ENCODE measurements around the gene ATP8A2. TPM values are rescaled to one million over a fixed set of nuclear protein-coding genes. Genes with fewer than 3 reads are reported as not detected.

ATP8A2 gene
- total RNA-seq, 1 experiment from 2014 or later = 0.26 TPM

GRCh38 chr13:25988661-25989060, 616.9 kb downstream of the ATP8A2 start:
- ChIA-PET CTCF (interaction anchor here (0.5 to 1.0 kb wide), 2 partner anchors 13 to 35 kb away, joined by 3 read pairs; no protein-coding TSS in a partner anchor), POLR2A (no interaction called here)
- no TSS peak for BruUV-seq (replicated peaks)
- Mint-ChIP-seq H3K36me3 (ENCODE audit: insufficient read depth, unreplicated experiment) (no peaks in the 10 kb centered on the region), H3K27ac (ENCODE audit: low read depth, unreplicated experiment) (no peak overlapping the region), H3K4me3 (ENCODE audit: unreplicated experiment) (no peak overlapping the region), H3K9me3 (ENCODE audit: unreplicated experiment) (peaks cover 1% of the 10 kb centered on the region), H3K4me1 (ENCODE audit: insufficient read depth, unreplicated experiment) (no peaks in the 10 kb centered on the region), H3K27me3 (ENCODE audit: insufficient read depth, unreplicated experiment) (no peaks in the 10 kb centered on the region)
- no peak for TF ChIP-seq CTCF (IDR thresholded peaks at IDR 0.05; ENCODE audit: unreplicated experiment)
- intact Hi-C loops (cut with micrococcal nuclease) = no loop called here
- DNase-seq (ENCODE audit: unreplicated experiment) = no peak

- ChIA-PET CTCF (interaction anchor here (0.6 kb wide), 2 partner anchors 194 to 308 kb away, joined by 3 to 4 read pairs; no protein-coding TSS in a partner anchor), POLR2A (no interaction called here)
- H3K4me1 Mint-ChIP-seq (ENCODE audit: insufficient read depth, unreplicated experiment) = no peaks in the 10 kb centered on the region
- no peak overlapping the region for H3K4me3 Mint-ChIP-seq (ENCODE audit: unreplicated experiment)
- H3K9me3 Mint-ChIP-seq (ENCODE audit: unreplicated experiment) = peaks cover 20% of the 10 kb centered on the region
- no TSS peak for BruUV-seq (replicated peaks)
- DNase-seq (ENCODE audit: unreplicated experiment) = no peak
- intact Hi-C loops (cut with micrococcal nuclease) = no loop called here
- H3K27ac Mint-ChIP-seq (ENCODE audit: low read depth, unreplicated experiment) = no peak overlapping the region
- no peak for TF ChIP-seq CTCF (IDR thresholded peaks at IDR 0.05; ENCODE audit: unreplicated experiment)
- no peaks in the 10 kb centered on the region for H3K27me3 Mint-ChIP-seq (ENCODE audit: insufficient read depth, unreplicated experiment)
- no peaks in the 10 kb centered on the region for H3K36me3 Mint-ChIP-seq (ENCODE audit: insufficient read depth, unreplicated experiment)
Observed at GRCh38 chr13:25990801-25991200, 619.0 kb downstream of the ATP8A2 start.

GRCh38 chr13:25992076-25992475, 620.3 kb downstream of the ATP8A2 start:
- BruUV-seq (replicated peaks) = no TSS peak
- no peak overlapping the region for H3K27ac Mint-ChIP-seq (ENCODE audit: low read depth, unreplicated experiment)
- no peak for DNase-seq (ENCODE audit: unreplicated experiment)
- CTCF ChIA-PET = interaction anchor here (0.6 kb wide), 1 partner anchor 72 kb away, joined by 3 read pairs; no protein-coding TSS in a partner anchor
- H3K27me3 Mint-ChIP-seq (ENCODE audit: insufficient read depth, unreplicated experiment) = no peaks in the 10 kb centered on the region
- no peak overlapping the region for H3K4me3 Mint-ChIP-seq (ENCODE audit: unreplicated experiment)
- intact Hi-C loops (cut with micrococcal nuclease) = no loop called here
- H3K9me3 Mint-ChIP-seq (ENCODE audit: unreplicated experiment) = peaks cover 20% of the 10 kb centered on the region
- no peaks in the 10 kb centered on the region for H3K36me3 Mint-ChIP-seq (ENCODE audit: insufficient read depth, unreplicated experiment)
- H3K4me1 Mint-ChIP-seq (ENCODE audit: insufficient read depth, unreplicated experiment) = no peaks in the 10 kb centered on the region
- POLR2A ChIA-PET = no interaction called here
- TF ChIP-seq CTCF (IDR thresholded peaks at IDR 0.05; ENCODE audit: unreplicated experiment) = no peak

- BruUV-seq (replicated peaks) = no TSS peak
- TF ChIP-seq CTCF (IDR thresholded peaks at IDR 0.05; ENCODE audit: unreplicated experiment) = no peak
- Mint-ChIP-seq H3K4me3 (ENCODE audit: unreplicated experiment) (no peak overlapping the region), H3K9me3 (ENCODE audit: unreplicated experiment) (peaks cover 14% of the 10 kb centered on the region), H3K27ac (ENCODE audit: low read depth, unreplicated experiment) (no peak overlapping the region), H3K27me3 (ENCODE audit: insufficient read depth, unreplicated experiment) (no peaks in the 10 kb centered on the region), H3K4me1 (ENCODE audit: insufficient read depth, unreplicated experiment) (peaks cover 8% of the 10 kb centered on the region), H3K36me3 (ENCODE audit: insufficient read depth, unreplicated experiment) (no peaks in the 10 kb centered on the region)
- ChIA-PET CTCF (interaction anchor here (0.6 to 0.9 kb wide), 4 partner anchors 108 to 1324 kb away, joined by 3 to 4 read pairs (median 3); no protein-coding TSS in a partner anchor), POLR2A (no interaction called here)
- intact Hi-C loops (cut with micrococcal nuclease) = no loop called here
- DNase-seq (ENCODE audit: unreplicated experiment) = no peak
Observed at GRCh38 chr13:26007261-26008125, 635.7 kb downstream of the ATP8A2 start.

Measured in MCF 10A (cell line).